A549 (cell line): ENCODE data around the gene MED9. TPM values are rescaled to one million over a fixed set of nuclear protein-coding genes. Genes with fewer than 3 reads are reported as not detected.
A peak's percentile ranks its signal among the peaks of the same experiment; 100 is the strongest.

Source experiments
- ATAC-seq, 2 experiments: fragments of 200-7000 bp in 1 of 2; fragments of >200 bp in 1 of 2; cut with Nextera tagmentation in 1 of 2; cut with Tn5 transposase in 1 of 2; 3 replicates each; pipeline versions ENCODE4 v1.8.0 to v1.9.1; 2018 to 2020; ENCODE audit warnings: mild to moderate bottlenecking in 1 of 2, moderate library complexity in 1 of 2
- CTCF ChIA-PET: fragments of 300-600 bp; sonication (Branson Sonifier 250); formaldehyde crosslinking; extraction: SDS; loops from one replicate; lab custom pipeline; 2021; ENCODE audit warnings: antibody characterized with exemption, inconsistent platforms; lab: Yijun Ruan, JAX
- POLR2A ChIA-PET: fragments of 350-600 bp; formaldehyde crosslinking; extraction: SDS; loops from one replicate; lab custom pipeline; 2021; ENCODE audit warnings: antibody characterized with exemption, inconsistent platforms; lab: Yijun Ruan, JAX
- DNase-seq, 2 experiments: peaks; one replicate each; pipeline versions ENCODE4 v3.0.0 to v3.0.0-alpha.2; 2011 to 2016; ENCODE audit warnings: low read depth in 1 of 2, low spot score in 1 of 2
- FAIRE-seq: peaks from 2 replicates; lab custom pipeline; 2011; peaks lifted over from hg19 to GRCh38; lab: Jason Lieb, UNC
- H3K27ac ChIP-seq, 2 experiments: fragments of >200 bp; sonication (Bioruptor Twin); formaldehyde crosslinking; 3 replicates each; pipeline ENCODE4 v1.5.1; 2016 to 2017
- H3K4me1 ChIP-seq: fragments of >200 bp; sonication (Bioruptor Twin); formaldehyde crosslinking; 3 replicates; pipeline ENCODE4 v1.6.1; 2016
- H3K4me2 ChIP-seq: fragments of >200 bp; sonication (Bioruptor Twin); formaldehyde crosslinking; 3 replicates; pipeline ENCODE4 v1.6.1; 2016
- H3K4me3 ChIP-seq: fragments of >200 bp; sonication (Bioruptor Twin); formaldehyde crosslinking; 3 replicates; pipeline ENCODE4 v1.5.1; 2016
- H3K9me3 ChIP-seq: fragments of >200 bp; sonication (Bioruptor Twin); formaldehyde crosslinking; 3 replicates; pipeline ENCODE4 v1.6.1; 2016
- ATOH8 ChIP-seq: fragments of 250-450 bp; sonication (Bioruptor Pico); IDR thresholded peaks from 2 replicates; pipeline ENCODE4 v1.5.0; 2020; ENCODE audit warnings: low read depth, mild to moderate bottlenecking, moderate library complexity
- BCL3 ChIP-seq: fragments of >200 bp; sonication (Bioruptor Twin); formaldehyde crosslinking; IDR thresholded peaks from 3 replicates; pipeline ENCODE4 v1.6.1; 2016
- CBX2 ChIP-seq: fragments of 200-600 bp; sonication (generic); IDR thresholded peaks from 2 replicates; pipeline ENCODE4 v1.6.1; 2016; ENCODE audit warnings: low read depth, mild to moderate bottlenecking, borderline replicate concordance
- CHD4 ChIP-seq: fragments of 200-600 bp; sonication (generic); IDR thresholded peaks from 2 replicates; pipeline ENCODE4 v1.6.1; 2016; ENCODE audit warnings: antibody characterized with exemption, mild to moderate bottlenecking, borderline replicate concordance
- E2F6 ChIP-seq: IDR thresholded peaks from 2 replicates; pipeline ENCODE4 v1.6.1; 2012; ENCODE audit warnings: low read depth, borderline replicate concordance
- EHF ChIP-seq: fragments of 250-450 bp; sonication (Bioruptor Pico); IDR thresholded peaks from 2 replicates; pipeline ENCODE4 v1.5.0; 2020; ENCODE audit warnings: mild to moderate bottlenecking
- EHMT2 ChIP-seq: fragments of 200-600 bp; sonication (generic); IDR thresholded peaks from 2 replicates; pipeline ENCODE4 v1.6.1; 2016; ENCODE audit warnings: antibody characterized with exemption, low read depth, mild to moderate bottlenecking, moderate library complexity
- ESRRA ChIP-seq: fragments of 150-350 bp; IDR thresholded peaks from 2 replicates; pipeline ENCODE4 v1.6.1; 2014; ENCODE audit warnings: mild to moderate bottlenecking, low read length, borderline replicate concordance
- FOSB ChIP-seq: fragments of 250-450 bp; sonication (Bioruptor Pico); IDR thresholded peaks from 2 replicates; pipeline ENCODE4 v1.5.0; 2020; ENCODE audit warnings: mild to moderate bottlenecking, moderate library complexity
- HOXB13 ChIP-seq: fragments of 250-450 bp; sonication (Bioruptor Pico); IDR thresholded peaks from 2 replicates; pipeline ENCODE4 v1.5.0; 2020; ENCODE audit warnings: low read depth, mild to moderate bottlenecking, moderate library complexity
- JUNB ChIP-seq: fragments of >200 bp; sonication (Bioruptor Twin); formaldehyde crosslinking; IDR thresholded peaks from 2 replicates; pipeline ENCODE4 v1.6.1; 2016
- KDM1A ChIP-seq: fragments of 200-600 bp; sonication (generic); IDR thresholded peaks from 2 replicates; pipeline ENCODE4 v1.6.1; 2016; ENCODE audit warnings: low read depth, mild to moderate bottlenecking
- MAFK ChIP-seq: fragments of 450-650 bp; IDR thresholded peaks from 2 replicates; pipeline ENCODE4 v1.6.1; 2014; ENCODE audit not compliant: partially characterized antibody
- MAX ChIP-seq: IDR thresholded peaks from 2 replicates; pipeline ENCODE4 v1.6.1; 2012
- MAZ ChIP-seq: fragments of 150-350 bp; IDR thresholded peaks from 2 replicates; pipeline ENCODE4 v1.6.1; 2014; ENCODE audit warnings: antibody characterized with exemption, low read depth, low read length, borderline replicate concordance
- MYC ChIP-seq: IDR thresholded peaks from 2 replicates; pipeline ENCODE4 v1.6.1; 2012; ENCODE audit warnings: mild to moderate bottlenecking, inconsistent platforms, low read length, improper control_type of control experiment, borderline replicate concordance
- NFE2L2 ChIP-seq: fragments of 150-350 bp; conservative IDR thresholded peaks from 2 replicates; pipeline ENCODE4 v1.6.1; 2014; ENCODE audit warnings: low read length
- PBX3 ChIP-seq: IDR thresholded peaks from 2 replicates; pipeline ENCODE4 v1.6.1; 2012
- PHF8 ChIP-seq: fragments of 200-600 bp; sonication (generic); IDR thresholded peaks from 2 replicates; pipeline ENCODE4 v1.6.1; 2016; ENCODE audit warnings: low read depth, mild to moderate bottlenecking, antibody characterized with exemption, moderate library complexity, borderline replicate concordance
- POLR2A ChIP-seq: IDR thresholded peaks from 2 replicates; pipeline ENCODE4 v1.6.1; 2012; ENCODE audit warnings: mild to moderate bottlenecking, low read length
- POLR2AphosphoS2 ChIP-seq: conservative IDR thresholded peaks from 2 replicates; pipeline ENCODE4 v1.6.1; 2012; ENCODE audit warnings: low read length, improper control_type of control experiment, inconsistent platforms
- RFX5 ChIP-seq: fragments of 450-650 bp; IDR thresholded peaks from 2 replicates; pipeline ENCODE4 v1.7.1; 2014; ENCODE audit warnings: antibody characterized with exemption, mild to moderate bottlenecking, moderate library complexity
- RNF2 ChIP-seq: fragments of 200-600 bp; sonication (generic); IDR thresholded peaks from 2 replicates; pipeline ENCODE4 v1.6.1; 2016; ENCODE audit warnings: low read depth, mild to moderate bottlenecking, antibody characterized with exemption, moderate library complexity, borderline replicate concordance
- SMC3 ChIP-seq: fragments of >200 bp; sonication (Bioruptor Twin); formaldehyde crosslinking; IDR thresholded peaks from 3 replicates; pipeline ENCODE4 v1.6.1; 2018; ENCODE audit warnings: inconsistent platforms
- ZFP36 ChIP-seq: fragments of 450-650 bp; IDR thresholded peaks from 2 replicates; pipeline ENCODE4 v1.6.1; 2014; ENCODE audit warnings: borderline replicate concordance; ENCODE audit not compliant: partially characterized antibody
- ZSCAN20 ChIP-seq: fragments of 250-450 bp; sonication (Bioruptor Pico); IDR thresholded peaks from 2 replicates; pipeline ENCODE4 v1.8.0; 2022; ENCODE audit warnings: mild to moderate bottlenecking, moderate library complexity
- WGBS: methylation state at CpG from one replicate; pipeline ENCODE4 v1.1.6; 2017; ENCODE audit errors: missing lambda C conversion rate; 5-methylcytosine and 5-hydroxymethylcytosine counted together
- polyA plus RNA-seq, 4 experiments: library from polyadenylated mRNA; depleted of rRNA in 3 of 4; stranded (reverse); fragments of >200 nt; fragmentation: RNase III in 1 of 4; extraction: RNeasy Plus Mini Kit Qiagen cat#74134 plus additional on column Dnase treatment in 1 of 4; gene quantifications; 2 replicates in 3 of 4; 3 replicates in 1 of 4; pipeline ENCODE4 v1.2.3, GENCODE V29; 2011 to 2017

MED9 gene
- polyA plus RNA-seq, 2 of the 4 experiments (the other 2 are of a cell fraction), result 15.2 to 17.4 TPM

GRCh38 chr17:17527956-17528500, 51.2 kb downstream of the MED9 start:
- Histone ChIP-seq H3K4me1 (peaks cover 5% of the 10 kb centered on the region; the same call in 2 of the 3 replicates), H3K4me3 (no peak overlapping the region), H3K27ac (no peak overlapping the region), H3K4me2 (no peak overlapping the region), H3K9me3 (no peaks in the 10 kb centered on the region)
- DNase-seq (no peak), FAIRE-seq (no peak), ATAC-seq (no peak)
- CTCF ChIA-PET, result interaction anchor here (0.8 to 8.1 kb wide), 8 partner anchors 9 to 173 kb away, joined by 3 to 47 read pairs (median 6); partner anchors contain the start of gene RASD1
- TF ChIP-seq POLR2A, result 0 out of 2 replicates have a peak, but pooled peaks have one; percentile 10
- TF ChIP-seq KDM1A, result no peak
- POLR2A ChIA-PET, result no interaction called here
- WGBS, result 88% methylated on average over 17 of the region's 17 CpGs

- Histone ChIP-seq H3K4me2 (no peak overlapping the region), H3K27ac (no peak overlapping the region), H3K9me3 (no peaks in the 10 kb centered on the region), H3K4me3 (no peak overlapping the region), H3K4me1 (0 out of 3 replicates have a peak, but pooled peaks cover 4% of the 10 kb centered on the region)
- WGBS, result 91% methylated on average over 22 of the region's 22 CpGs
- ATAC-seq, result peak in 1 of 2 experiments; percentile 42; a peak in 2 of 6 replicates
- ChIA-PET CTCF (interaction anchor here (1.1 to 8.1 kb wide), 6 partner anchors 9 to 174 kb away, joined by 3 to 47 read pairs (median 8); partner anchors contain the start of gene RASD1), POLR2A (no interaction called here)
- FAIRE-seq, result no peak
- no peak for TF ChIP-seq POLR2AphosphoS2
- no peak for TF ChIP-seq ATOH8
- TF ChIP-seq FOSB, result no peak
- TF ChIP-seq MAZ, result no peak
- TF ChIP-seq E2F6, result no peak
- no peak for TF ChIP-seq CBX2
- TF ChIP-seq PHF8, result no peak
- no peak for TF ChIP-seq EHF (CRISPR knock-in tag)
- no peak for TF ChIP-seq ZFP36
- TF ChIP-seq MAFK, result no peak
- TF ChIP-seq JUNB, result no peak
- TF ChIP-seq MYC, result no peak
- TF ChIP-seq ZSCAN20 (CRISPR knock-in tag), result no peak
- TF ChIP-seq BCL3, result no peak
- TF ChIP-seq RNF2, result no peak
- TF ChIP-seq HOXB13 (CRISPR knock-in tag), result no peak
- no peak for DNase-seq
Observed at GRCh38 chr17:17528696-17529652, 52.2 kb downstream of the MED9 start.

- ATAC-seq, result no peak
- Histone ChIP-seq H3K4me2 (no peak overlapping the region), H3K9me3 (no peaks in the 10 kb centered on the region), H3K4me1 (peaks cover 18% of the 10 kb centered on the region), H3K4me3 (no peak overlapping the region), H3K27ac (no peak overlapping the region)
- ChIA-PET POLR2A (no interaction called here), CTCF (interaction anchor here (1.0 to 8.1 kb wide), 5 partner anchors 7 to 111 kb away, joined by 3 to 47 read pairs (median 3); no protein-coding TSS in a partner anchor)
- DNase-seq, result no peak
- no peak for FAIRE-seq
- 76% methylated on average over 4 of the region's 4 CpGs for WGBS
- TF ChIP-seq PBX3 (no peak), MAZ (no peak), SMC3 (no peak), BCL3 (no peak), RFX5 (no peak), ESRRA (no peak), MAX (no peak), KDM1A (no peak), NFE2L2 (no peak), CHD4 (no peak), EHMT2 (no peak), ZSCAN20 (CRISPR knock-in tag) (no peak)
Observed at GRCh38 chr17:17531156-17531555, 54.4 kb downstream of the MED9 start.
